ENCODE data around the gene WDR33.

WDR33 gene

GRCh38 chr2:127655209-127656073, 155.5 kb downstream of the WDR33 start:
- Histone ChIP-seq H3K27ac (peak overlapping the region; percentile 62 to 63), H3K4me3 (no peak overlapping the region), H3K4me1 (peaks cover 0 to 91% (median 55%) of the 10 kb centered on the region in 4 donors), H3K36me3 (peaks cover 25 to 71% (median 65%) of the 10 kb centered on the region in 3 donors), H3K27me3 (no peaks in the 10 kb centered on the region), H3K9me3 (no peaks in the 10 kb centered on the region)
- DNase-seq: peak in 1 of 2 donors; percentile 60
- intact Hi-C loops (cut with DNase I; ENCODE audit: low total_unique reads): no loop called here
- TF ChIP-seq CTCF (IDR thresholded peaks at IDR 0.05): no peak

GRCh38 chr2:127654838-127655175, 156.2 kb downstream of the WDR33 start:
- Histone ChIP-seq H3K4me1 (peaks cover 0 to 91% (median 57%) of the 10 kb centered on the region in 4 donors), H3K36me3 (peaks cover 25 to 71% (median 68%) of the 10 kb centered on the region in 3 donors), H3K4me3 (no peak overlapping the region), H3K9me3 (no peaks in the 10 kb centered on the region), H3K27ac (peak overlapping the region; percentile 62 to 63), H3K27me3 (no peaks in the 10 kb centered on the region)
- DNase-seq: no peak
- intact Hi-C loops (cut with DNase I; ENCODE audit: low total_unique reads): loop anchor here (5.0 kb wide), 1 partner anchor 133 kb away; no protein-coding TSS in a partner anchor
- no peak for TF ChIP-seq CTCF (IDR thresholded peaks at IDR 0.05)

DNA sequence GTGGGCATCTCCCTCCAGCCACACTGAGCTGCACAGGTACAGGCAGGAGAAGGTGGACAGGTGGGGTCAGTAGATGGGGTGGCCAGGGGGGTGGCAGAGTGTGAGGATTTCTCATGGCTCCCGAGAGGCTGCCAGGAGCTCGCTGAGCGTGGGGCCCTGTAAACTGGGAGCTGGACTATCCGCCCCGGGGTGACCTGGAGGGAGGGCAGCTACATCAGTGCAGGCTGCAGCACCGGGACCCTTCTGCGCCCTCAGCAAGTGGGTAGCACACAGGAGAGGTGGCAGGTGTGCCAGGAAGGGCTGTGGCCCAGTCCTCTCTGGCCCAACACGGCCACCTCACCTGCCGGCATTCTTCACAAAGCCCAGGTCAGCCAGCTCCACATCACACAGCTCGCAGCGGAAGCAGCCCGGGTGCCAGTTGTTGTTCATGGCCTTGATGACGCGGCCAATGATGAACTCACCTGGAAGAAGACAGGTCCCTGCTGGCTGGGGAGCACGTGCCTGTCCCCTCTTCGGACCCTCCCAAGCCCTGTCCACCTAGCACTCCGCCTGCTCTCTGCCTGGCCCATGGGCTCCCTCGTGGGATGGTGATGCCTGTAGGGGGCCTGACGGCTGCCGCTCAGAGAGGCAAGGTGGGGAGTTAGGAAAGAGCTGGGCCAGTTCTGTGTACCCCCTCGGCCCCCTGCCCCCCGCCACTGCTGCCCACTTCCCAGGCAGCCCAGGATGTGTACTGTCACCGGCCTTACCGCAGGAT, 156.7 kb downstream of the WDR33 start:
- Histone ChIP-seq H3K9me3 (no peaks in the 10 kb centered on the region), H3K27me3 (no peaks in the 10 kb centered on the region), H3K4me1 (peaks cover 5 to 91% (median 57%) of the 10 kb centered on the region in 4 donors), H3K4me3 (no peak overlapping the region), H3K36me3 (peaks cover 26 to 71% (median 68%) of the 10 kb centered on the region in 3 donors), H3K27ac (peak overlapping the region; percentile 62 to 63)
- TF ChIP-seq CTCF (IDR thresholded peaks at IDR 0.05): no peak
- intact Hi-C loops (cut with DNase I; ENCODE audit: low total_unique reads): loop anchor here (5.0 kb wide), 1 partner anchor 132 kb away; no protein-coding TSS in a partner anchor
- DNase-seq: no peak

DNA sequence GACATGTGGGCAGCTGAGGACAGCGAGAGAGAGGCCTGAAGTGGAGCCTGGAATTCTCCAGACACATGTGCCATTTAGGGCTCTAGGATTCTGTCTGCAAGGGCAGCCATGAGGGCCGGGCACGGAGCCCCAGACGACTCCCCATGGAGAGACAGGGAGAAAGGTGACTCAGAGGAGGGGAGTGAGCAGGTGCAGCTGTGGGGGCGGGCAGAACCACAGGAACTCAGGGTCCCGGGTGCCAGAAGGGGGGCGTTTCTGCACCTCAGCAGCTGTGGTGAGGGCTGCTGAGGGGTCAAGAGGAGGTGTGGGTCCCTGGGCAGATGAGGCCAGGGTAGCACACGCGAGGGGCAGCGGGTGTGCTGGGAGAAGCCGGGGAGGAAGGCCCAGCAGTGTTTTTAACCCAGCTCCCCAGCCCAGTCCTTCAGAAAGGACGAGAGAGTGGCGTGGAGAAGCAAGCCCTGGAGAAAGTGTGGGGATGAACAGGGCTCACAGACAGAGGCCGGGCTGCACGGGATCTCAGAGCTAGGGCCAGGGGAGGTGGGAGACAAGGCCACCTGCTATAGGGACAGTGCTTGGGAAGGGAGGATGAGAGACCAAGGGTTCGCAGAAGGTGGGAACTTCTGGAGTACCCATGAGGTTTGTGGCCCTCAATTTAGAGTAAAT, 157.4 kb downstream of the WDR33 start:
- Histone ChIP-seq H3K36me3 (peaks cover 29 to 71% (median 68%) of the 10 kb centered on the region in 3 donors), H3K9me3 (no peaks in the 10 kb centered on the region), H3K4me3 (no peak overlapping the region), H3K4me1 (peaks cover 5 to 89% (median 53%) of the 10 kb centered on the region in 4 donors), H3K27me3 (no peaks in the 10 kb centered on the region), H3K27ac (peak overlapping the region; percentile 62 to 63)
- no peak for TF ChIP-seq CTCF (IDR thresholded peaks at IDR 0.05)
- no peak for DNase-seq
- intact Hi-C loops (cut with DNase I; ENCODE audit: low total_unique reads): loop anchor here (2.0 to 5.0 kb wide), 2 partner anchors 21 to 131 kb away; partner anchors contain the start of gene LIMS2

GRCh38 chr2:127652786-127653357, 158.1 kb downstream of the WDR33 start:
- intact Hi-C loops (cut with DNase I; ENCODE audit: low total_unique reads): loop anchor here (2.0 to 5.0 kb wide), 2 partner anchors 22 to 131 kb away; partner anchors contain the start of gene LIMS2
- H3K9me3 ChIP-seq: no peaks in the 10 kb centered on the region
- peak overlapping the region; percentile 62 to 63 for H3K27ac ChIP-seq
- no peak for DNase-seq
- H3K4me3 ChIP-seq: no peak overlapping the region
- no peak for TF ChIP-seq CTCF (IDR thresholded peaks at IDR 0.05)
- H3K36me3 ChIP-seq: peaks cover 29 to 71% (median 67%) of the 10 kb centered on the region in 3 donors
- peaks cover 5 to 89% (median 53%) of the 10 kb centered on the region in 4 donors for H3K4me1 ChIP-seq
- H3K27me3 ChIP-seq: no peaks in the 10 kb centered on the region

Data from tibial artery (tissue), 4 donors.